SIG-M5 treated with dmso at 0.1 percent for 504 hours (cell line): ENCODE measurements around the gene TPO.
"Not testable (repeated sequence)": the region's sequence is repeated elsewhere in the genome, so short reads cannot be mapped to it uniquely, and the experiment has no call there.

ENCODE experiments used
- DNase-seq: peaks from one replicate; lab custom pipeline; 2025; ENCODE audit not compliant: unreplicated experiment; lab: John Stamatoyannopoulos, UW

TPO gene

GRCh38 chr2:1482981-1483380 is 69.7 kb downstream of the TPO start:
- no peak for DNase-seq

GRCh38 chr2:1483551-1483950 is 70.3 kb downstream of the TPO start:
- no peak for DNase-seq

GRCh38 chr2:1484131-1484884 is 71.0 kb downstream of the TPO start:
- DNase-seq = no peak

GRCh38 chr2:1486670-1487069 is 73.4 kb downstream of the TPO start:
- no peak for DNase-seq

GRCh38 chr2:1487758-1488157 is 74.5 kb downstream of the TPO start:
- no peak for DNase-seq

GRCh38 chr2:1488181-1488671 is 75.0 kb downstream of the TPO start:
- no peak for DNase-seq

- no peak for DNase-seq
Observed at GRCh38 chr2:1488851-1489250, 75.6 kb downstream of the TPO start.

- no peak for DNase-seq
Observed at GRCh38 chr2:1489486-1489885, 76.2 kb downstream of the TPO start.

- not testable (repeated sequence) for DNase-seq
Observed at GRCh38 chr2:1490381-1490780, 77.1 kb downstream of the TPO start.

- no peak for DNase-seq
Observed at GRCh38 chr2:1491751-1492150, 78.5 kb downstream of the TPO start.

GRCh38 chr2:1492231-1492630 is 79.0 kb downstream of the TPO start:
- DNase-seq = not testable (repeated sequence)

GRCh38 chr2:1492711-1493430 is 79.6 kb downstream of the TPO start:
- DNase-seq = no peak

GRCh38 chr2:1493431-1494126 is 80.3 kb downstream of the TPO start:
- DNase-seq = no peak

- no peak for DNase-seq
Observed at GRCh38 chr2:1494257-1494656, 81.0 kb downstream of the TPO start.

GRCh38 chr2:1494906-1495305 is 81.6 kb downstream of the TPO start:
- DNase-seq = no peak

- DNase-seq = no peak
Observed at GRCh38 chr2:1495676-1496358, 82.6 kb downstream of the TPO start.

- no peak for DNase-seq
Observed at GRCh38 chr2:1496359-1496821, 83.1 kb downstream of the TPO start.

GRCh38 chr2:1497122-1497611 is 83.9 kb downstream of the TPO start:
- DNase-seq = no peak

- no peak for DNase-seq
Observed at GRCh38 chr2:1498176-1498575, 84.9 kb downstream of the TPO start.

- DNase-seq = no peak
Observed at GRCh38 chr2:1499033-1499795, 86.0 kb downstream of the TPO start.
